ENCODE results near the gene TP53INP2.
"Not testable (repeated sequence)": the region's sequence is repeated elsewhere in the genome, so short reads cannot be mapped to it uniquely, and the experiment has no call there.

Gene TP53INP2

GRCh38 chr20:34716921-34717229 lies 12.7 kb downstream of the TP53INP2 start:
- no peak for DNase-seq
- in situ Hi-C loops (cut with HindIII; ENCODE audit: low pct_ligation_motif_present, low pct_unique_long_range_greater_than_20kb, low sequenced_read_pairs) = no loop called here

GRCh38 chr20:34717230-34718095 lies 13.3 kb downstream of the TP53INP2 start:
- no peak for DNase-seq
- in situ Hi-C loops (cut with HindIII; ENCODE audit: low pct_ligation_motif_present, low pct_unique_long_range_greater_than_20kb, low sequenced_read_pairs) = no loop called here

GRCh38 chr20:34719242-34720017 lies 15.3 kb downstream of the TP53INP2 start:
- in situ Hi-C loops (cut with HindIII; ENCODE audit: low pct_ligation_motif_present, low pct_unique_long_range_greater_than_20kb, low sequenced_read_pairs); DNase-seq: not testable (repeated sequence)

- in situ Hi-C loops (cut with HindIII; ENCODE audit: low pct_ligation_motif_present, low pct_unique_long_range_greater_than_20kb, low sequenced_read_pairs) = no loop called here
- DNase-seq = no peak
Observed at GRCh38 chr20:34720266-34720665, 16.1 kb downstream of the TP53INP2 start.

- DNase-seq; in situ Hi-C loops (cut with HindIII; ENCODE audit: low pct_ligation_motif_present, low pct_unique_long_range_greater_than_20kb, low sequenced_read_pairs): not testable (repeated sequence)
Observed at GRCh38 chr20:34722560-34722959, 18.4 kb downstream of the TP53INP2 start.

- DNase-seq = no peak
- in situ Hi-C loops (cut with HindIII; ENCODE audit: low pct_ligation_motif_present, low pct_unique_long_range_greater_than_20kb, low sequenced_read_pairs) = no loop called here
Observed at GRCh38 chr20:34724172-34724571, 20.0 kb downstream of the TP53INP2 start.

- in situ Hi-C loops (cut with HindIII; ENCODE audit: low pct_ligation_motif_present, low pct_unique_long_range_greater_than_20kb, low sequenced_read_pairs) = no loop called here
- no peak for DNase-seq
Observed at GRCh38 chr20:34729416-34729815, 25.3 kb downstream of the TP53INP2 start.

GRCh38 chr20:34732523-34732922 lies 28.4 kb downstream of the TP53INP2 start:
- DNase-seq = no peak
- in situ Hi-C loops (cut with HindIII; ENCODE audit: low pct_ligation_motif_present, low pct_unique_long_range_greater_than_20kb, low sequenced_read_pairs) = no loop called here

GRCh38 chr20:34736106-34736735 lies 32.1 kb downstream of the TP53INP2 start:
- in situ Hi-C loops (cut with HindIII; ENCODE audit: low pct_ligation_motif_present, low pct_unique_long_range_greater_than_20kb, low sequenced_read_pairs) = no loop called here
- DNase-seq = no peak

GRCh38 chr20:34743039-34743438 lies 38.9 kb downstream of the TP53INP2 start:
- DNase-seq = no peak
- in situ Hi-C loops (cut with HindIII; ENCODE audit: low pct_ligation_motif_present, low pct_unique_long_range_greater_than_20kb, low sequenced_read_pairs) = no loop called here

GRCh38 chr20:34744340-34744739 lies 40.2 kb downstream of the TP53INP2 start:
- no peak for DNase-seq

GRCh38 chr20:34744847-34745246 lies 40.7 kb downstream of the TP53INP2 start:
- in situ Hi-C loops (cut with HindIII; ENCODE audit: low pct_ligation_motif_present, low pct_unique_long_range_greater_than_20kb, low sequenced_read_pairs) = no loop called here
- DNase-seq = no peak

More at GRCh38 chr20:34744340-34744739, 40.2 kb downstream of the TP53INP2 start:
- in situ Hi-C loops (cut with HindIII; ENCODE audit: low pct_ligation_motif_present, low pct_unique_long_range_greater_than_20kb, low sequenced_read_pairs) = no loop called here

- no peak for DNase-seq
- in situ Hi-C loops (cut with HindIII; ENCODE audit: low pct_ligation_motif_present, low pct_unique_long_range_greater_than_20kb, low sequenced_read_pairs) = no loop called here
Observed at GRCh38 chr20:34746674-34747073, 42.5 kb downstream of the TP53INP2 start.

GRCh38 chr20:34747479-34747878 lies 43.3 kb downstream of the TP53INP2 start:
- in situ Hi-C loops (cut with HindIII; ENCODE audit: low pct_ligation_motif_present, low pct_unique_long_range_greater_than_20kb, low sequenced_read_pairs) = no loop called here
- no peak for DNase-seq

GRCh38 chr20:34748709-34749108 lies 44.6 kb downstream of the TP53INP2 start:
- no peak for DNase-seq
- in situ Hi-C loops (cut with HindIII; ENCODE audit: low pct_ligation_motif_present, low pct_unique_long_range_greater_than_20kb, low sequenced_read_pairs) = no loop called here

GRCh38 chr20:34750484-34750883 lies 46.3 kb downstream of the TP53INP2 start:
- in situ Hi-C loops (cut with HindIII; ENCODE audit: low pct_ligation_motif_present, low pct_unique_long_range_greater_than_20kb, low sequenced_read_pairs) = no loop called here
- DNase-seq = no peak

- no peak for DNase-seq
- in situ Hi-C loops (cut with HindIII; ENCODE audit: low pct_ligation_motif_present, low pct_unique_long_range_greater_than_20kb, low sequenced_read_pairs) = no loop called here
Observed at GRCh38 chr20:34751453-34751852, 47.3 kb downstream of the TP53INP2 start.

- in situ Hi-C loops (cut with HindIII; ENCODE audit: low pct_ligation_motif_present, low pct_unique_long_range_greater_than_20kb, low sequenced_read_pairs) = no loop called here
- no peak for DNase-seq
Observed at GRCh38 chr20:34753706-34754461, 49.7 kb downstream of the TP53INP2 start.

GRCh38 chr20:34754611-34755010 lies 50.5 kb downstream of the TP53INP2 start:
- in situ Hi-C loops (cut with HindIII; ENCODE audit: low pct_ligation_motif_present, low pct_unique_long_range_greater_than_20kb, low sequenced_read_pairs) = no loop called here
- DNase-seq = no peak
